ENCODE data around the gene GGN.

DNA sequence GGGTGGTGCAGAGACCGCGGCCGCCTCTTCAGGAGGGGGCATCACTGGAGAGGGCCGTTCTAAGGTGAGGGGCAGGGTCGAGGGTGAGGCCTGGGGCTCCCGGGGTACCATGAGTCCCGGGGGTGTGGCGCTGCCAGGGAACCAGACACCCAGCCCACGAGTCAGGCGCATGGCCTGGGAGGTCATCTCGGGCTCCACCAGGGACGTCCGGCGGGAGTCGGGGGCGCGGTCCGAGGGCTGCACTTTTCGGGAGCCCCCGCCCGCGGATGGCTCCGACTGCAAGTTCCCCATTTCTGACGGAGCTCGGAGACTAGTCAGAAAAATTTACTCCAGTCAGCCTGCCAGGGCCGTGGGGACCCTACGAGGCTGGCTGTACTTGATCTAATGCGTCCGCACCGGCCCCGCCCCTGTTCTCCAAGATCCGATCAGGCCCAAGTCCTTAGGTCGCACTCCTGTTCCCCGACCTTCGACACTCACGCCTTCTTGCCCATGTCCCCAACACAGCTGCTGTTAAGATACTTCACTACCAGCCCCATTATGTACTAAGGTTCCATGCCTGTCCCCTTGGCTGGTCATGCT is 774 bp downstream of the GGN start:
- TF ChIP-seq, protein P1, sequence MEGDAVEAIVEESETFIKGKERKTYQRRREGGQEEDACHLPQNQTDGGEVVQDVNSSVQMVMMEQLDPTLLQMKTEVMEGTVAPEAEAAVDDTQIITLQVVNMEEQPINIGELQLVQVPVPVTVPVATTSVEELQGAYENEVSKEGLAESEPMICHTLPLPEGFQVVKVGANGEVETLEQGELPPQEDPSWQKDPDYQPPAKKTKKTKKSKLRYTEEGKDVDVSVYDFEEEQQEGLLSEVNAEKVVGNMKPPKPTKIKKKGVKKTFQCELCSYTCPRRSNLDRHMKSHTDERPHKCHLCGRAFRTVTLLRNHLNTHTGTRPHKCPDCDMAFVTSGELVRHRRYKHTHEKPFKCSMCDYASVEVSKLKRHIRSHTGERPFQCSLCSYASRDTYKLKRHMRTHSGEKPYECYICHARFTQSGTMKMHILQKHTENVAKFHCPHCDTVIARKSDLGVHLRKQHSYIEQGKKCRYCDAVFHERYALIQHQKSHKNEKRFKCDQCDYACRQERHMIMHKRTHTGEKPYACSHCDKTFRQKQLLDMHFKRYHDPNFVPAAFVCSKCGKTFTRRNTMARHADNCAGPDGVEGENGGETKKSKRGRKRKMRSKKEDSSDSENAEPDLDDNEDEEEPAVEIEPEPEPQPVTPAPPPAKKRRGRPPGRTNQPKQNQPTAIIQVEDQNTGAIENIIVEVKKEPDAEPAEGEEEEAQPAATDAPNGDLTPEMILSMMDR (IDR thresholded peaks at IDR 0.05), result no peak
- no peak for TF ChIP-seq POLR2A (IDR thresholded peaks at IDR 0.05)

All from right lobe of liver (tissue), 4 donors.